GM19372 (cell line): ENCODE results near the gene RNF214.
"Not testable (repeated sequence)": the region's sequence is repeated elsewhere in the genome, so short reads cannot be mapped to it uniquely, and the experiment has no call there.

Experiments used
- ATAC-seq: cut with Tn5 transposase; IDR thresholded peaks from one replicate; pipeline ENCODE4 v1.9.1; 2021; ENCODE audit warnings: mild to moderate bottlenecking, low read depth, moderate library complexity; ENCODE audit not compliant: unreplicated experiment

The RNF214 gene

DNA sequence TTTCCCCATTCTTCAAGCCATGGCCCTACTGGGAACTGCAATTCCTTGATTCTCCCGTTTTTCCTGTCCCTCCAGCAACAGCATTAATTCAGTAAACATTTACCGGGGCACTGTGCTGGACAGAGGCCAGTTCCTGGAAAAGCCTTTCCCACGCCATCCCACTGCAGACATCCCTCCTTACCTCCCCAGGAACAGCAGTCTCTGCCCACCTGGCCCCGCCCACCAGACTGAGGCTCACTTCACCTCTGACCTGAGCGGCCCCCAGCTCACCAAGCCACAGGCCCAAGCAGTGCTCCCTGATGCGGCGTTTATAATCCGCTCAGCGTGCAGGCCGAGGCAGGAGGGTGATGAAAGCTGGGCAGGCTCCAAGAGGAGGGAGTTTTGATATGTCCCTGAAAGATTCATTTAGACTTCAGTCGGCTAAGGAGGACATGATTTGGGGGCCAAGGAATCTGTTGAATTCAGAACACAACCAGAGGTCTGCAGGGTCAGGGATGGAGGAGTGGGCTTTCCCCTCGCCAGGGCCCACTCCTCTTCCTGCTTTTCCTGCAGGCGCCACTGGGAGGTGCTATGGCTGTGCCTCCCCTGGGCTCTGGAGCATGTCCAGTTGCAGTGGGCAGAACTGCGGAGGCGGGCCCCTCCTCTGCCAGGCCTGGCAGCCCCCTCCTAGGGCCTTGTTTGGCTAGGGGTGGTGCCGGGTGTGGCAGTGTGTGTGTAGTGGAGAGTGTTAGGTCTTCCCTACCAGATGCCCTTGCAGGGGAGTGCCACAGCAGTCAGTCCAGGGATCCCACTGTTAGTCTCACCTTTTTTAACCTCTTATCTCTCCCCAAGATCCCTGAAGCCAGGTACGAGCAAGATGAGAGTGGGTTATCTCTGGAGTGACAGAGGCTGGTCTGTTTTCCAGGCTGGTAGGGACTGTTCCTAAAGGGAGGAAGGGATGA is 34.7 kb upstream of the RNF214 start:
- ATAC-seq, result no peak

DNA sequence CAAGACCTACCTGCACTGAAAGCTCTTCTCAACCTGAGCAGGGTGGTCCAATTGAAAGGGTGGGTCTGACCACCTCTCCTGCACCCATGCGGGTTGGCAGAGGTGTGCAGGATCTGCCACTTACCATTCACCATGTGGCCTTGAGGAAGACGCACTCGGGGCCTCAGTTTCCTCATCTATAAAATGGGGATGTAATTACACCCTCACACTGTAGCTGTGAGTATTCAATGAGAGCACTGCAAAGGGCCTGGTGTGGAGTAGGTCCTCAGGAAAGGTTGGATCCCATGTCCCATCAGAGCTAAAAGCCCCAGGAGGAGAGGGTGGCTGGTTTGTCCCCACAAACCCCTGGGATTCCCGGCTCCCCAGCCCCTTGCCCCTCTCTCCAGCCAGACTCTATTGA is 33.9 kb upstream of the RNF214 start:
- ATAC-seq, result no peak

DNA sequence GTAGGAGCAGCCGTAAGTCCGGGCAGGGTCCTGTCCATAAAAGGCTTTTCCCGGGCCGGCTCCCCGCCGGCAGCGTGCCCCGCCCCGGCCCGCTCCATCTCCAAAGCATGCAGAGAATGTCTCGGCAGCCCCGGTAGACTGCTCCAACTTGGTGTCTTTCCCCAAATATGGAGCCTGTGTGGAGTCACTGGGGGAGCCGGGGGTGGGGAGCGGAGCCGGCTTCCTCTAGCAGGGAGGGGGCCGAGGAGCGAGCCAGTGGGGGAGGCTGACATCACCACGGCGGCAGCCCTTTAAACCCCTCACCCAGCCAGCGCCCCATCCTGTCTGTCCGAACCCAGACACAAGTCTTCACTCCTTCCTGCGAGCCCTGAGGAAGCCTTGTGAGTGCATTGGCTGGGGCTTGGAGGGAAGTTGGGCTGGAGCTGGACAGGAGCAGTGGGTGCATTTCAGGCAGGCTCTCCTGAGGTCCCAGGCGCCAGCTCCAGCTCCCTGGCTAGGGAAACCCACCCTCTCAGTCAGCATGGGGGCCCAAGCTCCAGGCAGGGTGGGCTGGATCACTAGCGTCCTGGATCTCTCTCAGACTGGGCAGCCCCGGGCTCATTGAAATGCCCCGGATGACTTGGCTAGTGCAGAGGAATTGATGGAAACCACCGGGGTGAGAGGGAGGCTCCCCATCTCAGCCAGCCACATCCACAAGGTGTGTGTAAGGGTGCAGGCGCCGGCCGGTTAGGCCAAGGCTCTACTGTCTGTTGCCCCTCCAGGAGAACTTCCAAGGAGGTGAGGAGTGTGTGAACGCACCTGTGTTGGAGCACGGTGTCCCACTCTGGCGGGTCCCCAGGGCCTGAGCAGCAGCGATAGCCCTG is 33.2 kb upstream of the RNF214 start, which contains the start of gene TAGLN:
Gene TAGLN, plus strand, starts transcription at position 318 of the 863 bp plus-strand sequence. CDS start 3,644 bp downstream, outside the sequence.
- no peak for ATAC-seq

DNA sequence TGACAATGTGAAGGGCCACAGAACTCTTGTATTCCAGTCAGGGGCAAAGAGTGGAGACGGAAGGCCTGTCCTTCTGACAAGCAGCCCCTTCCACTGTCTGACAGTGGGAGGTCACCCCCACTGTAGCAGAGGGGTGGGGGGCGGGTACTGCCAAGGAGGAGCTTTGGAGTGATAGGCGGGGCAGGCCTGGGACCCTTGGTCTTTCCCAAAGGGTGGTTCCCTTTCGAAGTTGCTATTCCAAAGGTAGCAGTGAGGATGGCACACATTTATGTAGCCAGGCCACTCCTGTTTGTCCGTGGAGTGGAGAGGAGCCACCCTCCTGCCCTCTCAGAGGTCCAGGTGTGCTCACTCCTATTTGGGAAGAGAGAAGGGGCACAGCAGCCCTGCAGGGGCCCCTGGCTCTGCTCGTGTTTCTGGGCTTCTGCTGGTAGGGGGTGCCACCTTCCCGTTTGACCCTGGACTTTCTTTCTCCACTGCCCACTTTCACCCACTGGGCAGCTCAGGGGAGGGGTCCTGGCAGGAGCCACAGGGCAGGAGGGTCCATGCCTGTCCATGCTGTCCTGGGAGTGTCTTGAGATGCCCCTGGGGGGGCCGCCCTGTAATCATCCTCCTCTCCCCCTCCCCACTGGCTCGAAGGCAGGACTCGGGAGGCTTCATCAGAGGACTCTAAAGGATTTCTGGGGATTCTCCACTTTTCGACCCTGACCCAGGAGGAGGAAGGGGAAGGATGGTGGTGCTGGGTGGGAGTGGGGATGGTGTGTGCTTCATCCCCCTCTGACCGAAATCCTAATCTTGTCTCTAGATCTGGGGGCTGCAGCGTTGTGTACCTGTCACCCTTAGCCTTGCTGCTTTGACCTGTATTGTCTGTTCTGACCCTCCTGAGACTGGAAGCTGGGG is 32.3 kb upstream of the RNF214 start:
- ATAC-seq, result no peak

DNA sequence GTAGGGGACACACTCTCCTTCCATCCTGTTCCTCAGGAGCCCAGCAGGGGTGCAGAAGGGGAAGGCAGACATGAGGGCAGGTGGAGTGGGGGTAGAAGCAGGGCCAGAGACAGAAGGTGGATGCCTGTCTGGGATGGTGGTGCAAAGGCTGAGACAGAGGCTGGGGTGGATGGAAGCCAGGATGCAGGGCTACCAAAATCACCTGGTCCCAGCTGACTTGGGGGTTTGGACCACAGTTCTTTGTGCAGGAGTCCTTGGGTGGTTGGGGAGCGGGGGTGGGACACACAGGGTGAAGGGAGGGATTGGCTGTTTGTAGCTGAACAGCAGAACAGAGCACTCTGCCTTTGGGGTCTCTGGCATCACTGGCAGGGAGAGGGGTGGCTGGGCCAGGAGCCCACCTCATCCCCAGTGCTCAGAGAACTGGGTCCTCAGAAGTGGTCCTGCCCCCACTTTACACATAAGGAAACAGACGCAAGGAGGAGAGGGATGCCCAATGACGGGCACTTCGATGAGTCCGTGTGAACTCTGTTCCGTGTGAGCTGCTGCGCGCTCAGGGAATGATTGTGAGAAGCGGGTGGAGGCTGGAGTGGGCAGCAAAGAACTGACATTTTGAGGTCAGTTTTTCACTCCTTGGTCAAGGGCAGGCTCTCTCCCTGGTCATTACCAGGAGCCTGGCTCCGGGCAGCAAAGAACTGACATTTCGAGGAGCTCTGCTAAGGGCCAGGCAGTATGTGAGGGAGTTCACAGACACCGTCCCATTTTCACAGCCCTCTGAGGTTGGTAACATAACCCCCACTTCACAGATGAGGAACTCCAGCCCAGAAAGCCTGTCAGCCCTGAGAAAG is 31.4 kb upstream of the RNF214 start:
- no peak for ATAC-seq

DNA sequence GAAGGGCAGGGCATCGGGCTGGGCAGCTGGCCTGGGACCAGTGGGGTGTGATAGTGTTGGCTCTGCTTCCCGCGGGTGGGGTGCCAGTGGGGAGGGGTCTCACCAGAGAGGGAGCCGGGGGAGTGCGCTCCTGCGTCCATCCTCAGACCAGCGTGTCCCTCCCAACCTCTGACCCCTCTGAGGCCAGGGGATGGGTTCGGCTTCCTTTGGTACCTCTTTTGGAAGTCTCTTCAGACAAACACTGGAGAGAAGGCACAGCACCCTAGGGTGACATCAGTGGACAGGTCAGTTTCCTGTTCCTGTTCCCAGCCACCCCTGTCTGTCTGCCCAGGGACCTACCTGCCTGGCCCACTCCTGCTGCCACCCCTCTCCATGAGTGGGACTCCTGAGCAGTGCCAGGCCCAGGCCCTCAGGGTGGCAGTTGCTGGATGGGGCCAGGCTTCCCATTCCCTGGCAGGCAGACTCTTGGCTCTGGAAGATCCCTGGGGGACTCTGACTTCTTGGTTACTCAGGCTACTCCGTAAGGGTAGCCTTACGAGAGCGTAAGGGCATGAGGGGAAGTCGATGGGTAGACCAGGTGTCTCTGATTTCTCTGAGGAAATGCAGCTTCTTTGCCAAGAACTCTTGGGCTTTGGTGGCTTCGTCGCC is 30.7 kb upstream of the RNF214 start:
- ATAC-seq, result no peak

DNA sequence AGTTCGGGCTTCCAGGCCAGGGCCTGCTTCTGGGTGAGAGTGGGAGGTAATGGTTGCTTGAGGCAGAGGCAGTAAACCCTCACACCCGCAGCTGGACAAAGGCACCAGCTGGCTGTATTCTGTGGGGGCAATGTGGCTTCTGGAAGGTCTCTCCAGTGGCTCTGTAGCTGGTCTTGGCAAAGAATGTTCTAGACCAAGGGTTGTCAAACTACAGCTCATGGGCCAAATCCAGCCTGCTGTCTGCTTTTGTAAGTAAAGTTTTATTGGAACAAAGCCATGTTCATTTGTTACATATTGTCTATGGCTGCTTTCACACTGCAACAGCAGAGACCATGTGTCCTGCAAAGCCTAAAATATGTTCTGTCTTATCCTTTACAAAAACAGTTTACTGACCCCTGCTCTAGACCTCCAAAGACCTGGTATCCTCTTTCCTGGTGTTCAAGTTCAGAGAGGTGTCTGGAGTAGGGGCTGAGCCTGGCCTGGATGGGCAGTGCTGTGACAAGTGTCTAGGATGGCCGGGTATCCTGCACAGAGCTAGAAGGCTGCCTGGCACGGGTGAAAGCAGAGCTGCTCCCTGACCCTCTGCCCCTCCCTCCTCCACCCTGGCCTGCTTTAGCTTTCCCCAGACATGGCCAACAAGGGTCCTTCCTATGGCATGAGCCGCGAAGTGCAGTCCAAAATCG is 29.9 kb upstream of the RNF214 start:
- no peak for ATAC-seq

DNA sequence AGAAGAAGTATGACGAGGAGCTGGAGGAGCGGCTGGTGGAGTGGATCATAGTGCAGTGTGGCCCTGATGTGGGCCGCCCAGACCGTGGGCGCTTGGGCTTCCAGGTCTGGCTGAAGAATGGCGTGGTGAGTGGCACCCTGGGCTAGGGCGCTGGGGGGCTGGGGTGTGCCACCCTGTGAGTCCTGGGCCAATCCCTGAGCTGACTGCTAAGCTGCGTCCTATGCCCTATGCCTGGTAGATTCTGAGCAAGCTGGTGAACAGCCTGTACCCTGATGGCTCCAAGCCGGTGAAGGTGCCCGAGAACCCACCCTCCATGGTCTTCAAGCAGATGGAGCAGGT is 29.4 kb upstream of the RNF214 start:
- ATAC-seq, result no peak

DNA sequence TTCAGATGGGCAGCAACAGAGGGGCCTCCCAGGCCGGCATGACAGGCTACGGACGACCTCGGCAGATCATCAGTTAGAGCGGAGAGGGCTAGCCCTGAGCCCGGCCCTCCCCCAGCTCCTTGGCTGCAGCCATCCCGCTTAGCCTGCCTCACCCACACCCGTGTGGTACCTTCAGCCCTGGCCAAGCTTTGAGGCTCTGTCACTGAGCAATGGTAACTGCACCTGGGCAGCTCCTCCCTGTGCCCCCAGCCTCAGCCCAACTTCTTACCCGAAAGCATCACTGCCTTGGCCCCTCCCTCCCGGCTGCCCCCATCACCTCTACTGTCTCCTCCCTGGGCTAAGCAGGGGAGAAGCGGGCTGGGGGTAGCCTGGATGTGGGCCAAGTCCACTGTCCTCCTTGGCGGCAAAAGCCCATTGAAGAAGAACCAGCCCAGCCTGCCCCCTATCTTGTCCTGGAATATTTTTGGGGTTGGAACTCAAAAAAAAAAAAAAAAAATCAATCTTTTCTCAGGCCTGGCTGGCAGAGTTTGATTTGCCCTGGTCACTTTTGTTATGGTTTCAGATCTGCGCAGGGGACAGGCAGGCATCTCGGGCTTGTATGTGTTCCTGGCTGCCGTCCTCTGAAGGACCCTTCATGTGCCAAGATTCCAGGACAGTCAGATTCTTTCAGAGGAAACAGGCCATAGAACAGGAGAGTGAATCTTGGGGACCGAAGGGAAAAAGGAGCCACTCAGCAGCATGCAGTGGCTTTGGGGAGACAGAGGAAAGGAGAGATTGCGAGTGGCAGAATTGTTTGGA is 28.0 kb upstream of the RNF214 start:
- ATAC-seq, result no peak

DNA sequence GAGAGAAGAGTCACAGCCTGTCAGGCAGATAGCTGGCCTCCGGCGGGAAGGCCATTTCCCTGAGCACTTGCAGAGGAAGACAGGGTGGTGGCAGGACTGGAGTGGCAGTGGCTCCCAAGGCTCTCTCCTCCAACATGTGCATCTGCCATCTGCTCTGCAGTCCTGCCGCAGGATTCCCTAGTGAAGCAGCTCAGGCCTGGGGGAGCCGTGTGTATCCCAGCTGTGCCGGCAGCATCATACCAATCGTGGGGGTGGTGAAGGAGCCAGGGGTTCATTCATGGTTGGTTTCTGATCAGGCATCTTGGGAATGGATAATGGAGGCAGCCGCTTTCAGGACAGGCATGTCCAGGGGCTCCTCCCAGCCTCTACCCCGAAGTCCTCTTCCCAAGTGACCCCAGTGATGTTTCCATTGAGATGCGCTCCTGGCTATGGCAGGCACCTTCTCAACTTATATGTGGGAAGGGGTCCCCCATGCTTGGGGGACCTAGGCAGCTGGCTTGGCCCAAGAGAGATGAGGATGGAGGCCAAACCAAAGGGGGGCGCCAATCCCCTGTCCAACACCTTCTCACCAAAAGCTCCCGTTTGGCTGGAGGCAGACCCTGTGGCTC is 27.2 kb upstream of the RNF214 start:
- no peak for ATAC-seq

DNA sequence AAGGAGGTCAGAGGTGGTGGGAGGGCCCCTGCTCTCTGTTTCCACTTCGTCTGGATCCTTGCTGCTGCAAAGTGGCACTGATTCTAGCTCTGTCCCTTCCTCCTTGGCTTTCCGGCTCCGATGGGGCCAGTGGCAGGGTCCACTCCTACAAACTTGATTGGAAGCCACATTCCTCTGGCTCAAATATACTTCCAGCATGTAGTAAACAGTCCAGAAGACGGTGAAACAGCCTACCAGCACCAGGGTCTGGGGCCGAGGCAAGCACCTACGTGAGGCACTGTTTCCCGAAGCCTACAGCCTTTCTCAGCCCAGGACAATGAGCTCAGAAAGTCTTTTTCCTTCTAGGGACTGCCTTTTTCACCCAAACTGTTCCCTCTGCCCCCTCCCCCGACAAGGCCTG is 26.4 kb upstream of the RNF214 start:
- ATAC-seq, result not testable (repeated sequence)

DNA sequence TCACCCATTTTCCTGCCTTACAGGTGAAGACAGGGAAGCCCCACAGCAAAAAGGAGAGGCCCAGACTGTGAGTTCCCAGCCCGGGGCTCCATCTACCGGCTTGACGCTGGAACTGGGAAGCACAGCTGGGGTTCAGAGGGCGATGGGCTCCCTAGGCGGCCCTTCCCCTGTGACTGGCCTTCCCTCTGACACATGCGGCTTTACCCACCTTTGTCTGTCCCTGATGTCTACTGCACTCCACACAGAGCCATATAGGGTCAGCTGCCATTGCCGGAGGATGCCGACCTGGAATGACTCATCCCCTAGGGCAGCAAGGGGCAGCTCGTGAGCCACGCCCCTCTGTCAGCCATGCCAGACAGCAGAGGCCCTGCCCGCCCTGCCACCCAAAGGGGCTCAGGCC is 25.6 kb upstream of the RNF214 start:
- not testable (repeated sequence) for ATAC-seq

DNA sequence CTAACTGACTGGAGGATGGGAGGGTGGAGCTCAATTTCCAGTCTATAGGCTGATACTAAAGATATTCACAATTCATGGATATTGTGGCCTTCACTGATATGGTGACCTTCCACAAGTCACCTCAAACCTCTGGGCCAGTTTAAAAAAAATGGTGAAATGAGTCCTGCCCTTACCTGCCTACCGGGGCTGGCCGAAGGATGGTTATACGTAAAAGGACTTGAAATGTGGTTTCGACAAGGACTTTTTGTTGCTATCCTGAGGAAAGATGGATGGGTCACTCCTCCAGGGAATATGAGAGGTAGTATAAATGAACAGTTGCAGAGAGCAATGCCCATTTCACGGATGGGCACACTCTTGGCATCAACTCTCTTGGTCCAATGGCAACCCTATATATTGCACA is 25.0 kb upstream of the RNF214 start:
- not testable (repeated sequence) for ATAC-seq

DNA sequence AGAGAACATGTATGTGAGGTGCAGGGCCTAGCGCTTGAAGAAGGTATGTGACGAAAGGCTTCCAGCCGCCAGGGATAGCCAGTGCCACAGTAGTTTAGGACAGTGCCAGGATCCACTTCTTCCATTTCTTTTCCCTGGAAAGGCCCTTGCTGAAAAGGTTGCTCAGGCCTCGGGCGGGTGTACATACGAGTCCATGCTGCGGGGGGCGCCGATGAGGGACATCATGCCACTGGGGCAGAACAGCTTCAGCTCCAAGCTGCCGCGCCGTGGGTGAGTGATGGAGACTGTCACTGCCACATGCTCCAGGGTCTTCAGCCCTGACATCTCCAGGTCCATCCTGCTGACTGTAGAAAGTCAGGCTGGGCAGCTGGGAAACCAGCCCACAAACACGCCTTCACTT is 23.8 kb upstream of the RNF214 start:
- not testable (repeated sequence) for ATAC-seq

DNA sequence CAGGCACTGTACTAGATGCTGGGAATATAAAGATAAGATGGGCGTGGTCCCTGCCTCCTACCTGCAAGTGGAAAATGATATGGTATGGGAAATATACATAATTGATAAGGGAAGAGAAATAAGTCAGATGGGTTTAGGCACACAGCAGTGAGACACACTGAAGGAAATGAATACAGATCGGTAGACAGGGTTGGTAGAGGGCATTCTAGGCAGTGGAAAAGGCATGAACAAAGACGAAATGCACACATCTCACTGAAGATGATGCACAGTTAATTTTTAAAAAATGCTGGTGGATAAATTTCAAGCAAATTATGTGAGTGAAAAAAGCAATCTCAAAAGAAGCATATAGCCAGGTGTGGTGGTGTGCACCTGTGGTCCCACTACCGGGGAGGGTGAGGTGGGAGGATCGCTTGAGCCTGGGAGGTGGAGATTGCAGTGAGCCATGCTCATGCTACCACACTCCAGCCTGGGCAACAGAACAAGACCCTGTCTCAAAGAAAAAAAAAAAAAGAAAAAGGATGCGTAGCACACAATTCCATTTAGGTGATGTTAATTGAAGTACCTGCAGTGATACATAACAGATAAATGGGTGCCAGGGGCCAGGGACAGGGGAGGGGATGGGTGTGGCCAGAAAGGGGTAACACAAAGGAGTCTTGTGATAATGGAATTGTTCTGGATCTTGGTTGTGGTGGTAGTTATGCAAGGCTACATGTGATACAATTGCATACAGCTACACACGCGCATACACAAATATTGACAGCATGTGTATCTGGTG is 22.9 kb upstream of the RNF214 start:
- not testable (repeated sequence) for ATAC-seq

DNA sequence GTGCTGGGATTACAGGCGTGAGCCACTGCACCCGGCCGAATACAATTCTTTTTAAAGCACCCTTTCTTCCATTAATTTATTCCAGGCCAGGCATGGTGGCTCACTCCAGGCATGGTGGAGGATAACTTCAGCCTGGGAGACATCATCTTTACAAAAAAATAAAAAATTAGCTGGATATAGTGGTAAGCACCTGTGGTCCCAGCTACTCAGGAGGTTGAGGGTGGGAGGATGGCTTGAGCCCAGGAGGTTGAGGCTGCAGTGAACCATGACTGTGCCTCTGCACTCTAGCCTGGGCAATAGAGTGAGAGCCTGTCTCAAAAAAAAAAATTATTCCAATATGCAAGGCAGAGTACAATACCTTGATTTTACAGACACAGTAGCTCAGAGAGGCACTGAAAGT is 21.9 kb upstream of the RNF214 start:
- no peak for ATAC-seq
